Measurements from ENCODE around the gene DEDD2.

DEDD2 gene

DNA sequence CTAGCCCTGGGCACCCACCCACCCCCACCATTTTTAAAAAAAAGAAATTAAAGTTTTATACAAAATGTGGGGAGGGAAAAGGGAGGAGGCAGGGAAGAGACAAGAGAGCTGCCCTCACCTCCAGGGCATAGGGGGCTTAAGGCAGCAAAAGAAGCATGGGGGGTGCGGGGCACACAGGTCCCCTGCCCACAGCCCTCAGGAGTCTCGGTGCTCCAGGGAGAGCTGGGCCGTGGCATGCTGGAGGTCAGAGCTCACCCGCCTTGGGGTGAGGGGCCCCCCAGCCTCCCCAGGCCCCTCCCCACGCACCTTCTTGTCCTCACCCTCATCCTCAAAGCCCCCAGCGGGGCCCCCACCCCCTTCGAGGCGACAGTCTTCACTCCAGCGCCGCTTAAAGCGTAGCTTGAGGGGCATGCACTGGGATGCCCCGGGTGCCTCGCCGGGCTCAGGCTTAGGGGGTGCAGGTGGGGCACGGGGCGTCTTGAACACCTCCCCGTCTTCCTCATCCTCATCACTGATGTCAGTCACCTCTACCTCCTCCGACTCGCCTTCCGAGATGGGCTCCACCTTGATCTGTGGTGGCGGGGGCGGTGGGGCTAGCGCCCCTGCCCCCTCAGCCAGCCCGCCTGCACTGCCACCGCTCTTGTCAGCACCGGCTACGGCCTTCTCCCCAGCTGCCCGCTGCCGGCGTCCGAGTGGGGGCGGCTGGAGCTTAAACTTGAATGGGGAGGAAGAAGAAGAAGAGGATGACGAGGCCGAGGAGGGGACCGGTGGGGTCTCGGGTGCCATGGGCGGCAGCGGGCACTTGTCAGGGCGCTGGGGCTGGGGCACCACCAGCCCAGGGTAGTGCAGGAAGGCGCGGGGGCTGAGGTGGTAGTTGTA is 31.0 kb upstream of the DEDD2 start:
- DNase-seq, result no peak

DNA sequence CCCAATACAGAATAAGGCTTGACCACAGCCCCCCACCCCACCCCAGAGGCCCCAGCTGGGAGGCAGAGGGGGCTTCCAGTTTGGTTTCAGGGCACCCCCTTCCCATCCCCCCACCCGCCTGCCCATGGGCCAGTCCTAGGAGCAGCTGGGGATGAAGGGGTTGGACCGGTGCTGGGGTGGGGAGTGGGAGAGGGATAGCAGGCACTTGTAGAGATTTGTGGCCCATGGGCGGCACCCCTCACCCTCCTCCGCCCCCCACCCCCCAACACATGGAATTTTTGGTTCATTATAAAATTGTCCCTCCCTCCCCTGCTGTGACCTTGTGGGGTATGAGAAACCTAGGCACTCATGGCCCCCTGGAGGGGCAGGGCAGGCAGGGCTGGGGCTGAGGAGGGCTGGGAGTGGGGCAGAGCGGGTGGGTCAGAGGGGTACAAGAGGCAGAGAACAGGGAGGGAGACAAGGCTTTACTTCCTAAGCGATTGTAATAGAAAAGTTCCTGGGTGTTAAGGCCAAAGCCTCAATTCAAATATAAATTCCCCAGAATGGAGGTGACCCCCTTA is 30.2 kb upstream of the DEDD2 start:
- DNase-seq, result no peak

DNA sequence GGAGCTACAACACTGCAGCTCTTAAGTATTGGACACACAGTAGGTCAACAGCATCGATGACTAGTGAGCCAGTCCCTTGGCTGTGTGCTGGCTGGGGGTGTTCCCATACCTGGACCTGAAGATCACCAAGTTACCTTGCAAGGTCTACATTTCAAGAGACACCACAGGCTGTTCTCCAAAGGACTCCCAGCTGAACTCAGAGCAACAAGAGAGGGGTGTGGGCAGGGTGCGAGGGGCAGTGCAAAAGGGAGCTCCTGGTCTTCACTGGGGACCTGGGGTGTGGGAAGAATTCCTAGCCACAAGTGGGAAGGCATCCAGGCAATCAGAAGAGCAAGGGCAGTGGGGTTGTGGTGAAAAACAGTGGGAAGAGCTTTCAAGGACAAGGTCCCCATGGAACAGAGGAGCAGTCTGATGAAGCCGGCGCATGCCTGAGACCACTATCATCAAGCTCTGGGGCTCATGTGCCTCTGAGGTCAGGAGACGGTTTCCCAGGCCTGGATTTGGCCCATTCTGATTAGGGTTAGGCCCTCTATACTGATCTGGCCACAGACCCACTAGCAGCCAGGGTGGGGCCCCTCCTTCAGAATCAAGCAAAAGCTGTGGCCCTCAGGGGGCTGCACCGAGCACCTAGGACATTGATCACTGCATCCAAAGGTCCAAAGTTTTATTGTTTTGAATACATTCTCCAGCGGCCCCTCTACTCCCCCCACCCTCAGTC is 29.6 kb upstream of the DEDD2 start:
- DNase-seq, result no peak

GRCh38 chr19:42246143-42246921 is 28.9 kb upstream of the DEDD2 start:
- DNase-seq, result peak; percentile 82

GRCh38 chr19:42245231-42245630 is 27.8 kb upstream of the DEDD2 start:
- no peak for DNase-seq

GRCh38 chr19:42244347-42245220 is 27.1 kb upstream of the DEDD2 start:
- peak; percentile 98 for DNase-seq

DNA sequence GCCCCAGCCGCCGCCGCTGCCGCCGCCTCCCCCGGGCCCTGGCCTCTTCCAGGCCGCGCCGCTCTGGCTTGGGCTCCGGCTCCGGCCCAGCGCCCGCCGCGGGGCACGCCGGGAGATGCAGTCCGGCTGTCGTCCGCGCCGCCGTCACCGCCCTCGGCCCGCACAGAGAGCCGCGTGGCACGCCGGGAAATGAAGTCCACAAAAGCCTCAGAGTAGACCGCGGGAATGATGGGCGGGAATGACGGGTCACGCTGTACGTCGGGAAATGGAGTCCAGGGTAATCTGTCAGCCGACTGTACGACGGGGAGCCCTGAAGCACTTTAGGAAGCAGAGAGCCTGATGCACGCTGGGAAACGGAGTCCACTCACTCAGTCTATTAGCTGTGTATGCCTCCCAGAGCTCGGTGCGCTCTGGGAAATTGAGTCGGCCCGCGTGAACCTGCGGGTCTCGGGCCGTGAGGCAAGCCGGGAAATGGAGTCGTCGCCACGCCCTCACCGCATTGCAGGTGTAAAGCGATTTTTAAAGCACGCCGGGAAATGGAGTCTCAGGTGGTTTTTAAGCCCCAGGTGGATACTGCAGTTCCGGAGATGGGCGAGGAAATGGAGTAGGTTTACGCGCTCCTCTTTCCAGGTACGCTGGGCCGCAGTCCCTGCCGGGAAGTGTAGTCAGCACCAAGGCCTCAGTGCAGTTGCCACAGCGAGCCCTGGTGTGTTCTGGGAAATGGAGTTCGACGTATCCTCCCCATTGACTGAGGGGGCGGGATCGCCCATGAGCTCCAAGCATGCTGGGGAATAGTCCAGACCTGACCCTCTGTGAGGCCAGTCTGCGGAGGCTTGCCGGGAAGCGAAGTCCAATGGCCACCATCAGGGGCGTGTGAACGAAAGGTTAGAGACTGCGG is 25.3 kb upstream of the DEDD2 start, which contains the start of gene GSK3A:
GSK3A (minus strand) TSS at position 91 of the 898 bp plus-strand sequence. CDS start 137 bp downstream, outside the sequence.
- DNase-seq, result peak; percentile 100

- DNase-seq, result no peak
Measured at GRCh38 chr19:42242069-42242511, 24.6 kb upstream of the DEDD2 start.

DNA sequence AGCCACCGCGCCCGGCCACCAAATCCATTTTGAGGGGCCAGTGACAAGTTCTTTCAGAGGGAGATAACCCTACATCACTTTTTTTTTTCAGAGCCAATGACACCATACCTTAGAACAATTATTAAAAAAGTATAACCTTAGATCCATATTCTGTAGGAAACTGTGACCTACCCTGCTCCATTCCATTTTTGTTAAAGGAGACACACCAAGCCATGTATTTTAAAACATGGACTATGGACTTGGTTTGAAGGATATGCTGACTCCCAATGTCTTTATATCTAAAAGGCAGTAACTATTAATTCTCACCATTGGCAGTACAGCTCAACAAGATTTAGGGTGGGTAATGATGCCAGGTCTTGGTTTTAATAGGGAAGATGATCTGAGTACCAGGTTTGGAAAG is 23.8 kb upstream of the DEDD2 start:
- no peak for DNase-seq

DNA sequence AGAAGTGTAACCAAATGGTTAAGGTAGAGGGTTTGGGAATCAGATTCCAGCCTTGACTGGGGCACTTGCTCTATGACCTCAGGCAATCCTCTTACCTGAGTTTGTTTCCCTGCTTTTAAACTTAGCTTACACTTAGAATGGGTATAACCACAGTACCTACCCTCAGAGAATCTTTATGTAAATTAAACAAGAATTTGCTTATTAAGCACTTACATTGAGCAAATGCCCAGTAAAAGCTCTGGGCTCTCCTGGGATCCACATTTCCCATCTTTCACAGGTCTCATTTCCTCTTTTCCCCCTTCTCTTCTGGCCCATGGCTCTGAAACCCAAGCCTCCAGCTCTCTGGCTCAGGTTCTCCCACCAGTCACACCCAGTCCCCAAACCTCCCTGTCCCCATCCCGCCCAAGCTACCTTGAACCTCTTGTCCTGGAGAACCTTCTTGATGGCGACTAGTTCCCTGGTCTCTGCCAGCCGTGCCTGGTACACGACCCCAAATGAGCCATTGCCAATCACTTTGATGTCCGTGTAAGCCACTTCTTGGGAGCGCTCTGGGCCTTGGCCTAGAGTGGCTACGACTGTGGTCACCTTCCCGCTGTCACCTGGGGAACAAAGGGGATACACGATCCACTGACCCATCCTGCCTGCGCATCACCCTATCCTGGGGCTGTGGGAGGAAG is 22.2 kb upstream of the DEDD2 start:
- no peak for DNase-seq

- no peak for DNase-seq
Measured at GRCh38 chr19:42235181-42235580, 17.7 kb upstream of the DEDD2 start.

- no peak for DNase-seq
Measured at GRCh38 chr19:42234364-42234763, 16.9 kb upstream of the DEDD2 start.

DNA sequence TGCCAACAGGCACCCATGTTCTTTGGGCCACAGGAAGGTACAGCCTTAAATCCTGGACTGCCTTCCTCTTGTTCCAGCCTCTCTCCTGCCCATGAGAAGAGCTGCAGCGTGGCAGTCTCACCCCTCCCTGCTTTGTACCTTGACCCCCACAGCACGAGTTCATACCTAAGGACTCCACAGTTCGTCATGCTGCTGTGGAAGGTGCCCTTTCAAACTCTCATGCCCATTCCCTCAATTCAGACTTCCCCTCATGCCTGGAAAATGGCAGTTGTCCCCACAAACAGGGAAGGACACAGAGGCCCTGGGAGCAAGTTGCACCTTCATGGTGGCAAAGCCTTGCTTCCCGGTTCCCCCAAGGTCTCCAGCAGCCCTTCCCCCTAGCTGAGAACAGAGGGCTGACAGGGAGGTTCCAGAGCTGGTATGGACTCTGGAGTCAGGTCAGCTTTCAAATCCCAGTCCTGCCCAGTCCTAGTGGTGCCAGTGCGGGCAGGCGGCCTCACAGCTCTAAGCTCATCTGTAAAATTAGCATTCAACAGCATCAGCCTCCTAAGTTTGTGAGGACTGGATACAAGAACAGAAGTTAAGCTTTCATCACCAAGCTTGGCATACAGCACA is 16.3 kb upstream of the DEDD2 start:
- no peak for DNase-seq

GRCh38 chr19:42233106-42233505 is 15.6 kb upstream of the DEDD2 start:
- no peak for DNase-seq

GRCh38 chr19:42232435-42232834 is 15.0 kb upstream of the DEDD2 start:
- no peak for DNase-seq

- DNase-seq, result no peak
Measured at GRCh38 chr19:42230571-42230970, 13.1 kb upstream of the DEDD2 start.

- DNase-seq, result no peak
Measured at GRCh38 chr19:42229855-42230351, 12.4 kb upstream of the DEDD2 start.

DNA sequence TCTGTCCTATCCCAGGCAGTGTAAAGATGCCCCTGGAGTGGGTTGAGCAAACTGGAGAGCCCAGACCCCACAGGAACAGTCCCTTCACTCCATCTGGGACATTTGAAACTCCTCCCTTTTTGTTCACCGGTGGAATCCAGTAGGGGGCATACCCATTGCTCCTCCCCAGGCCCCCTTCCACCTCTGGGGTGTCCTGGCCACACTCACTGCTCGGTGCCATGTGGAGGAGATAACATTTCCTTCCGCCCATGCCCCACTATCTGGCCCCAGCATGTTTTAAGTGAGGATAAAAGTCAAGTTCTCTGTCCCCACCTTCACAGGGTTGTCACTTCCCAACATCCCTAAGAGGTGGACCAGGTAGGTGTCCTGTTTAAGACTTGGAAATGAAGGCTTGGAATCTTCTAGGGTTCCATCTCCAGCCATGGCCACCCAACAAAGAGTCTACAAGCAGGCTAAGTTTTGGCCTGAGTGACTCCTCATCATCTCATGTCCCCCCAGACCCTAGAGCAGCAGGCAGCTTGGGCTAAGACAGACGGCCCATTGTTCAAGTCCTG is 11.9 kb upstream of the DEDD2 start:
- DNase-seq, result no peak

GRCh38 chr19:42228641-42229040 is 11.2 kb upstream of the DEDD2 start:
- no peak for DNase-seq

Measured in islet precursor cell (in vitro differentiated cells).